HG03280 (cell line): ENCODE measurements around the gene XRN2.
"Not testable (repeated sequence)": the region's sequence is repeated elsewhere in the genome, so short reads cannot be mapped to it uniquely, and the experiment has no call there.

Experiments
- ATAC-seq: cut with Tn5 transposase; IDR thresholded peaks from one replicate; pipeline ENCODE4 v1.9.1; 2021; ENCODE audit warnings: mild to moderate bottlenecking, moderate library complexity; ENCODE audit not compliant: unreplicated experiment

XRN2 gene

DNA sequence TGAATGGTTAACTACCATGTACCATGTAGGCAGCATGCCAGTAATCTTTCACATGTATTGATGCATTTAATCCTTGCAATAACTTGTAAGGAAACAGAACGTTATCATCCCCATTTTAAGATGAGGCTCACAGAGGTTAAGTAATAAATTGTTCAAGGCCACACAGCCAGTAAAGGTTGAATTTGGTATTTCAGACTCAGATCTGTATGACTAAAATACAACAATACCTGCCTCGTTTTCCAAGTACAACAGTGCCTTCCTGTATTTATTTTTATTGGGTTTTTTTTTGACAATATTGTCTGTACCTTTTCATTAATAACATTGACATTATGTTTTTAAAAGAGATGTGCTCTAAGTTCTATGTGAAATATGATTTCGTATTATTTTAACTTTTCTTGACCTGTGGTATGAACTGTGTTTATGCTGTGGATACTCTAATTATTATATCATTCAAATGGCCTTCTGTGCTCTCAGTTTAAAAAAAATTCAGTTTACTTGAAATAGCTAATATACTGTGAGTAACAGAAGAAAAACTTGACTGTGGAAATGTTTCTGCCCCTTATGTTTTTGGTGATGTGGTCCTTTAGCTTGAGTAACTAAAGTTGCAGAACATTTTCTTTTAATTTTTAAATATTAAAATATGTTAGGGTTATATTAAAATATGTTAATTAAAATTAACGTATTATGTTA is 39.7 kb downstream of the XRN2 start:
- no peak for ATAC-seq

DNA sequence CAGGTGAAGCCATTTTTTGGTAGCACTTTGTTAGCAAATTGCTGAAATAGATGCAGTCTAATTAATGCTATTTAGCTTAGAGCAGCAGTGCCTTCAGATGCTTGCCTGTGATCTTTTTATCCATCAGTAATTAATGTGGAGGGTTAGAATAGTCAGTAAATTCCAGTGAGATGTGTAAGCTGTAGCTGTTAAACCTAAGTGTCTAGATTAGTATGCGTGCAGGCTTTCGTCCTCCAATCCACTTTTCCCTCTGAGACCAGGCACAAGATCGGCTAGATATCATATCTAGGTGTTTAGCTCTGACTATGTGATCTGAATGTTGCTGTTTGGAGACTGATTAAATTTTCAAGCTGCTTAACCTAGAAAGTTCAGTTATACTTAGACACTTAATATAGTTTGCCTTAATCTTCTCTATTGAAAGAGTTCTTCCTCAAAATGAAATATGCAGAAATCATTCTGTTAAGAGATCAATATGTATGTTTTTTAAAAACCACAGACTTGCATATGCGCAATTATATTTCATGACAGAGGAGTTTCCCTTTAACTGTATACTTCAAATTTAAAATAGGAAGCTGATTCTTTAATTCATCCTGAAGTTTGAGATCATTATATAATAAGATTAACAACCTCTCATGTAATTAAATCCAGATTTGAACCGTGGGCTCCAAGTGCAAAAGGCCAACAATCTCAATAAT is 41.2 kb downstream of the XRN2 start:
- ATAC-seq: no peak

DNA sequence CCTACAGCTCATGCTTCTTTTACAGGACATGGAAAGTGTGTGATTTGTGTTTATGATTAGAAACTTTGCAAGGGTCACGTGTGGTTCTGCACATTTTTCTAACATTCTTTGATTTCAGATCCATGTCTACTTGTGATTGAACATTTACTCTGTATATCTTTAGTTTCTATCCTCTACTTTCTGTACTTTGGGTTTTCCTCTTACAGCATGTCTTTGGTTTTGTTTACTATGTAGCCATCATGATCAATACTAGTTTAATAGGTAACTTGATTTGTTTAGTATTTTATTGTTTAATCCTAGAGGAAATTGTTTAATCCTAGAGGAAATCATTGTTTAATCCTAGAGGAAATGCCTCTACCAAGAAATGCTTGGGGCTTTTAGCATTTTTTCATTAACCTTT is 41.8 kb downstream of the XRN2 start:
- no peak for ATAC-seq

DNA sequence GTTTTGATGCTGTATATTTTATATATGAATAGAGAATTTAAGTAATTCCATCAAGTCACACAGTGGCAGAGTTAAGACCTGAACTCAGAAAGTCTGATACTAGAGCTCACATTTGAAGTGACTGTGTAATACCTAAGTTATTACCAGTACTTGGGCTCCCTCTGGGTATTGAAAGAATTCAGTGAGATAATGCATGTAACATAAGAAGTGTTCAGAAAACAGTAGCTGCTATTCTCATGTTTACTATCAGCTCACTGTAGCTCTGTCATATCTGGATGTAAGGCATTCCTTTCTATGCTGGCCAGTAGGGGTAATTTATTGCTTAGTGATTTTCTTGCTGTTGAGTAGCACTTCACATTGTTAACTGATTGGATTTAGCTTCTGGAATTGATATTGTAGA is 49.6 kb downstream of the XRN2 start:
- ATAC-seq: no peak

DNA sequence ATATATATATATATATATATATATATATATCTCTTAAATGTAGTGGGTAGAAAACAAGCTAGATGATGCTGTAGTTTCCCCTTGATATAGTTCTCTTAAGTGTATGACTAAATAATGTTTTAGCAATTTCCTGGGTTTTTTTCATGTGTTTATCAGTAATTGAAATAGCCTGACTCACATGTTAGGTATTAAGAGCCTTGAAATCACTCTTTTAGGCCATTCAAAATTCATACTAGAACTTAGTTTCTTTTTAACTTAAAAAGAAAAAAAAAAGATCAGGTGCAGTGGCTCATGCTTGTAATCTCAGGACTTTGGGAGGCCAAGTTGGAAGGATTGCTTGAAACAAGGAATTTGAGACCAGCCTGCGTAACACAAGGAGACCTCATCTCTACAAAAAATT is 50.1 kb downstream of the XRN2 start:
- no peak for ATAC-seq

DNA sequence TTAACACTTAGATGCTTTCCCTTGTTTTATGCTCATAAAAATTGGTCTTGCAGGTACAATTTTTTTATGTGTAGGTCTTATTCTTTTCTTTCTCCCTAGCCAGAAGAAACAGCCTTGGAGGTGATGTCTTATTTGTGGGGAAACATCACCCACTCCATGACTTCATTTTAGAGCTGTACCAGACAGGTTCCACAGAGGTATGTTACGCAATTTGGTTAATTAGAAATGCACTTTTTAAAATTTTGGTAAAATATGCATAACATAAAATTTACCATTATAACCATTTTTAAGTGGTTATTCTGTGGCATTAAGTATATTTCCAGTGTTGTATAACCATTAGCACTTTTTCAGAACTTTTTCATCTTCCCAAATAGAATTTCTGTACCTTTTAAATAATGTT is 52.9 kb downstream of the XRN2 start:
- no peak for ATAC-seq

DNA sequence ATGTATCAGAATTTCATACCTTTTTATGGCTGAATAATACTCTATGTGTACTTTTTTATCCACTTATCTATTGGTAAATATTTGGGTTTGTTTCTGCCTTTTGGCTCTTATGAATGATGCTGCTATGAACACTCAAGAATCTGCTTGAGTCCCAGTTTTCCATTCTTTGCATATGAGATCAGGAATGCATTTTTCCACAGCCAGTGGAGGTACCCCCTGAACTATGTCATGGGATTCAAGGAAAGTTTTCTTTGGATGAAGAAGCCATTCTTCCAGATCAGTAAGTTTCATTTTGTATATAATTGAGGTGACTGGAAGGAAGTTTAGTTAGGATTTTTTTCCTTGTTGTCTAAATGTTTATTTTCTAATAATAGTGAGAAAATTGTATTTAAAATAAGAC is 53.3 kb downstream of the XRN2 start:
- ATAC-seq: no peak

DNA sequence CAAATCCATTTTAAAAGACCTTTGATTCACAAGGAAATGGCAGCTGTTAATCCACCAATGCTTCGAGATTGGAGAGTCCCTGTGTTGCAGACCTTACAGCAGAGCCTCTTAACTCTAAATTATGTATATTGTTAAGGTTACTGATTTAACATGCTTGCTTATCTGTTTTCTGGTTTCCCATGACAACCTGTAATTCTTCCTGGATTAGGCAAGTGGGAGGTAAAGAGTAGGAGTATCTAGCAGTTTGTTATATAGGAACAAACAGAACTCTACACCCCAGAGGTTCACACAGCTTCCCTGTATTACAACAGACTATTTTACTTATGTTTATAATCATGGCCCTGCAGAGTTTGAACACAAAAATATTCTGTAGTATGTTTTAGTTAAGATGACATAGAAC is 54.7 kb downstream of the XRN2 start:
- ATAC-seq: no peak

DNA sequence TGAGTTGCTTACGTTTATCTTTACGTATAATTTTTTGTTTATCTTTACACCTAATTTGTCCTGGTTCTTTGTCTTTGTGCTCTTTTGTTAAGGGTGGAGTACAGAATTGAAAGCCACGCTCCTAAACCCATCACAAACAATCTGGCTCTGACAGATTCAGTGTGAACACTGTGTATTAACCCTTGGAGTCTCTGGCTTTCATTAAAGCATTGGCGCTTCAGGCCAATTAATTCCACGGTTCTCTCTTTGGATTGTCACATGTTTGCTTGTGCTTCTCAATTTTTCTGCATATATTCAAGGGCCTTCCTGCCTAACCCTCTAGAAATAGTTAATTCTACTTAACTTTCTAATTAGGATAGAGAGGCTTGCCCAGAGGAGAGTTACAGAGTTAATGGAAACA is 55.6 kb downstream of the XRN2 start:
- ATAC-seq: no peak

DNA sequence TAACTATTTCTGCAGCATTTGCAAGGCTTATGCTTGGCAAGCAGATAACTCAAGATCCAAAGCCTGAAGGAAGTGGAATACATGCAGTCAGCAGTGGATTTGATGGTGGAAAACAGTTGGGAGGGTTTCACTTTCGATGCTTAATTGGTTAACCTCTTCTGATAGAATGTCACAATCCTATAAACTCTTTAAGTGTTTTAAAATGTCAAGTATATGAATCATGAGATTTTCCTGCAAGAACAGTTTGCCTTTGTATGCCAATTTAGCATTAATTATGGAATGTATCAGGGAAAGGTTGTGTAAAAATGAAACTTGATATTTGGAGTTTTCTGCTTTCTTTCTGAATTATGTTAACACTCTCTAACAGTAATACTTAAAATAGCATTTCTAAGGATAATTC is 57.6 kb downstream of the XRN2 start:
- no peak for ATAC-seq

DNA sequence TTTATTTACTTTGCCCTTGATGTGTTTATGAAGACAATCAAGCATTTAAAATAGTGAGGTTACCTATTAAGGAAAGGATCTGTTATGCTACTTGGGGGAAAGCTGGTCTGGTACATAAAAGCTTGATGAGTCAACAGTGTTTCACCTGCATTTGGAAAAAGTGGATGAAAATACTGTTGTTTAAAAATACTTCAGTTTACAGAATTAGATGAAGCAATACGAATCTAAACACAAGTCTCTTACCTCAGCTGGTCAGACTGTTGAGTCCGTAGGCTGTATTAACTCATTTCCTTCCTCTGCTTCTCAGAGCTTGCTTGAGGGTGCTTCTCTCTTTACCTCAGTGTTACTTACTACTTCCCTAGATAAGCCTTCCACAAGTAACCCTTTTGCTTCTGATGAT is 58.1 kb downstream of the XRN2 start:
- no peak for ATAC-seq

DNA sequence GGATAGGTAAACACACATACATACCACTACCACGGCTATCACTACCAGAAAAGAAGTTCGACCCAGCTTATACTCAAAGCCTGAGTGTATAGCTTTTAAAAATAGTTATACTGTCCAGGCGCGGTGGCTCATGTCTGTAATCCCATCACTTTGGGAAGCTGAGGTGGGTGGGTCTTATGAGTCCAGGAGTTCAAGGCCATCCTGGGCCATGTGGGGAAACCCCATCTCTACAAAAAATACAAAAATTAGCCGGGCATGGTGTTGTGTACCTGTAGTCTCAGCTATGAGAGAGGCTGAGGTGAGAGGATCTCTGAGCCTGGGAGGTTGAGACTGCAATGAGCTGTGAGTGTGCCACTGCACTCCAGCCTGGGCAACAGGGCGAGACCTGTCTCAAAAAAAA is 61.3 kb downstream of the XRN2 start:
- ATAC-seq: no peak

DNA sequence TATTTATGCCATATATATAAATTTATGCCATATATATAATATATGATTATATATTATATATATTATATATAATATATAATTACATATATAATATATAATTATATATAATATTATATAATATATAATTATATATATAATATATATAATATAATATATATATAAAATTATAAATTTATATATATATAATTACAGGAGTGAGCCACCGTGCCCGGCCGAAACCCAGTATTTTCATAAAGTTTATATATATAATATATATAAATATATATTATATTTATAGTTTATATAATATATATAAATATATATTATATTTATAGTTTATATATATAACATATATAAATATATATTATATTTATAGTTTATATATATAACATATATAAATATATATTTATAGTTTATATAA is 62.6 kb downstream of the XRN2 start:
- no peak for ATAC-seq

DNA sequence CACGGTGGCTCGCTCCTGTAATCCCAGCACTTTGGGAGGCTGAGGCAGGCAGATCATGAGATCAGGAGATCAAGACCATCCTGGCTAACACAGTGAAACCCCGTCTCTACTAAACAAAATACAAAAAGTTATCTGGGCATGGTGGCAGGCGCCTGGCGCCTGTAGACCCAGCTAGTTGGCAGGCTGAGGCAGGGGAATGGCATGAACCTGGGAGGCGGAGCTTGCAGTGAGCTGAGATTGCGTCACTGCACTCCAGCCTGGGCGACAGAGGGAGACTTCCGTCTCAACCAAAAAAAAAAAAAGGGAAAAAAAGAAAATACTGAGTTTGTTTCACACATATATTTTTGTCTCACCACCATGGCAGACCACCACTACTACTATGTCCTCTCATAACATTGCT is 63.1 kb downstream of the XRN2 start:
- ATAC-seq: not testable (repeated sequence)

DNA sequence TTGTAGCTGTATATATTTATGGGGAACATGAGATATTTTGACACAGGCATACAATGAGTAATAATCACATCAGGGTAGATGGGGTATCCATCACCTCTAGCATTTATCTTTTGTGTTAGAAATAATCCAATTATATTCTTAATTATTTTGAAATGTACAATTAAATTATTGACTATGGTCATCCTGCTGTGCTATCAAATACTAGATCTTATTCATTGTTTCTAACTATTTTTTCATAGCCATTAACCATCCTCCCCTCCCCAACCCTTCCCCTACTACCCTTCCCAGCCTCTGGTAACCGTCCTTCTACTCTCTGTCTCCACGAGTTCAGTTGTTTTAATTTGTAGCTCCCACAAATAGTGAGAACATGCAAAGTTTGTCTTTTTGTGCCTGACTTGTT is 65.7 kb downstream of the XRN2 start:
- ATAC-seq: no peak

DNA sequence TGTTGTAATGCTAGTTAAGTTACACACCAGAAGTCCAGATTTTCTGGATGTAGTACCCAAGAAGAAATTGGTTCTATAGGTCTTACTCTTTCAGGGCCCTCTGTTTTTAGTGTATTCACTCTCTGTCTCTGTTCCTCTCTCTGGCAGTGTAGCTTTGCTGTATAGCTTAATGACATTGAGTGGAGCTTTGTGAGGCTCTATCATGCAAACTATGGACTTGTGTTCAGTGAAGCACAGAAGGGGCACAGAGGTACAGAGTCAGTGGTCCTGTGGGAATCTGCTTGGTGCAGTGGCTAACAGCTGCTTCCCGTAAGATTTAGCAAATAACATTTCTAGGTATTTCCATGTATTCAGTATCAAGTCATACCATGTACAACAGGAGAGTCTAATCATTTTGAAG is 68.1 kb downstream of the XRN2 start:
- no peak for ATAC-seq

DNA sequence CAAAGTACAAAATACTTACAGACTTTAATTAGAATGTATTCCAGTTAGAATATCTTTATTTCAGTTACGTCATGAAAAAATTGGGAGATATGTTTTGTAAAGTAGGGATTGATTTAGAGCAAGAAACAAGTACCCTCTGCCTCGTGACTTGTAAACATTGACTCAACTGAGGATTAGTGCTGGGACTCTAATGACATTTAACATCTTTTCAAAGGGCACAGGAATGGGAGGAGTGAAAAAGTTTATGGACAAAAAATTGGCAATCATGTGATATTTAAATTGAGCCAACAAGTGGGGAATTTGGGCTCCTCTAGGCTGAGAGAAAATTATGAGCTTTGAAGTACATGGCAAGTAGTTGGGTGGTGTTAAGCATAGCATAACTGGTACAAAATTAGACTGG is 68.9 kb downstream of the XRN2 start:
- ATAC-seq: no peak

DNA sequence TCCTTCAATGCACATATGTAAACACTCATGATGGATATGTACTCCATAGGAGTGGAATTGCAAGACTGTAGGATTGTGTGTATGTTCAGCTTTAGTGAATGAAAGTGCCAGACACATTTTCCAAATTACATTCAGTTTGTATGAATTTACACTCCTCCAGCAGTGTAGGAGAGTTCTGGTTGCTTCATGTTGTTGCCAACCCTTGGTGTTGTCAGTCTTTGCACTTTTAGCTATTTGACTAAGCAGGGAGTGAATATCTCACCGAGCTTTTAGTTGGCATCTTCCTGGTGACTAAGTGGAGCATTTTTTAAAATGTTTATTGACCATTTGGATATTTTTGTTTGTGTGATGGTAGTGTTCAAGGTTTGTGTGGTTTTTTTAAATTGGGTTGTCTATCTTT is 70.3 kb downstream of the XRN2 start:
- no peak for ATAC-seq

DNA sequence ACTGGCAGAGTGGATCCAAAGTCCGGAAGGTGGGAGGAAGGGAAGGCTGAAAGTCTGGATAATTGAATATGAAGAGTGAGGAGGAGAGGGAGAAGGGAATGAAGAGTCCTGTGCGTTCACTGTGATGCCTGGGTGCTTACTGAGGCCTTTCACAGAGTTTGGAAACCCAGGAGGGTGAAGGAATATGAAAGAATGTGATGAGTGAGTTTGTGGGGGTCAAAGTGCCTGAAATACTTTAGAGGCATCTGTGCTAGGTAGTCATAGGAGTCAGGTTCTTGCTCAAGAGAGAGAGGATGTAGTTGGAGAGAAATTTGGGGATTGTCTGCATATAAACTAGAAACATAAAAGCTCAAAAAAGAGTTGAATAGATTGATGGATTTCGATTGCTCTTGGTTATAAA is 73.5 kb downstream of the XRN2 start:
- ATAC-seq: no peak

DNA sequence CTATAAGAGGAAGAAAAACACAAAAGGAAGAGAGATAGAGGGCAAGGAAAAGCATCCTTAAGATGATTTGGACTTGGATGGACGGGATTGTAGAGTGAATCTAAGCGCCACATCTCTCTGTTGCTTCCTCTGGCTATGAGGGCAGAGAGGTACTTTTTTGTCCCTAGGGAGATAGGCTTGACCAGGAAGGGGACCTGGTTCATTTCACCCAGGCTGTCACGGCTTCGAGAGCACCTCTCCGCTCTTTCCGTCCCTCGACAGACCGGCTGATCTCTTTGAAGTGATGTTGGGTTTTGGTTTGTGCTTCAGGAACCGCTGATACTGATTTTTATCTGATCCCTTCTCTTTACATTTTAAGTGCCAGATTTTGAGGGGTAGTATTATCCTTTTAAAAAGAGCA is 74.6 kb downstream of the XRN2 start:
- no peak for ATAC-seq

DNA sequence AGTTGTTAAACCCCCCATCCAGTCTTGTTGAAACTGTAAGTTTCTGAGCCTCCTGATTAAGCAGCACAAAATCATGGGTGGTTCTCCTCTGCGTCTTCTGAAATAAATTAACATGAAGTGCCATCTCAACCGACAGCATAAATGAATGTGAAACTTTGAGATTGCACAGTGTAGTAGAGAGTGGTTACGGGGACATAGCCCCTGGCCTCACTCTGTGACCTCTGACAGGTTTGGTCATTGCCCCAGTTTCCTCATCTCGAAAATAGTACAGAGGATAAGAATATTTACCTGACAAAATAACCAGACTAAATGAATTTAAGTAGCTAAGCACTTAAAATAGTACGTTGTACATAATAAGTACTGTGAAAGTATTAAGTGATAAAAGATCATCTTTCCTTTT is 75.1 kb downstream of the XRN2 start:
- ATAC-seq: no peak

DNA sequence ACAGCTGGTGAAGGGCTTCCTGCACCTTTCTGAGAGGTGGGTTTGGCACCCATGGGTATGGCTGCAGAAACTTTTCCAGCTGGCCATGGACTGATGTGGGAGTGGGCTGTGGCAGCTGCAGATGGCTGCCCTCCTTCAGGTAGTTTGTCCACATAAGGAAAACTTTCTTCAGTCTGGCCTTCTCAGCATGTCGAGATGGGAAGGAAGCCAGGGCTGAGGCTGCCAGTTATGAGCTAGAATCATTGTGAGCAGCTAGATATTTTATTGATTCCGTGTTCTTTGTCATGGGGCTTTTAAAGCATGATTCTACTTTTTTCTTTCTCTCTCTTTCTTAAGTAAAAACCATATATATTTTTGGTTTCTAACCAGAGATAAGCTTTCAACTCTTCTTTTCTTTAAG is 77.6 kb downstream of the XRN2 start:
- no peak for ATAC-seq

DNA sequence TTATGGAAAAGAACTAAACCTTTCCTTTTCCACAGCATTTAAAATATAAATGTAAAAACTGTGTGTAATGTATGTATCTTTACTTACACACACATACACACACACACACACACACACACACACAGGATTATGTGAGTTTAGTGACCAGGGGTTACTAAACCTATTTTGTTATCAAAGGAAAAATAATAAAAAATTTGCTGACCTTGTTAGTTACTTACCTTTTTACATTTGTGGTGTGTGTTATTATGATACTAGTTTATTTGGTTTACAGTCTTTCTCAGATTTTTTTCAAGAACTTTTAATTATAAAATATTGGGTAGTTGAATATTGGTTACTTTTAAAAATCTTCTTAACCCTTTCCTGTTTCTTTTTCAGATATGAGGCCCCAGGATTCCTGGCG is 78.5 kb downstream of the XRN2 start:
- ATAC-seq: no peak
